Neural crest cell (in vitro differentiated cells): ENCODE measurements around the gene CARMIL1. TPM values are rescaled to one million over a fixed set of nuclear protein-coding genes. Genes with fewer than 3 reads are reported as not detected.
"Not testable (repeated sequence)": the region's sequence is repeated elsewhere in the genome, so short reads cannot be mapped to it uniquely, and the experiment has no call there.

Experiments used
- DNase-seq: peaks from one replicate; pipeline ENCODE4 v3.0.0; 2021; ENCODE audit warnings: low read depth, mixed read lengths, low spot score
- H3K27ac Mint-ChIP-seq: one replicate; pipeline ENCODE4 v1.8.0; 2021; ENCODE audit warnings: mild to moderate bottlenecking, mixed read lengths; ENCODE audit not compliant: unreplicated experiment
- H3K27me3 Mint-ChIP-seq: 2 replicates; pipeline ENCODE4 v1.8.0; 2021; ENCODE audit warnings: low read depth, mild to moderate bottlenecking, mixed read lengths
- H3K36me3 Mint-ChIP-seq: 2 replicates; pipeline ENCODE4 v1.8.0; 2021; ENCODE audit warnings: low read depth, mild to moderate bottlenecking, mixed read lengths
- H3K4me1 Mint-ChIP-seq: 2 replicates; pipeline ENCODE4 v1.8.0; 2021; ENCODE audit warnings: mixed read lengths
- H3K4me3 Mint-ChIP-seq: one replicate; pipeline ENCODE4 v1.8.0; 2021; ENCODE audit warnings: mild to moderate bottlenecking, mixed read lengths
- H3K9me3 Mint-ChIP-seq: 2 replicates; pipeline ENCODE4 v1.8.0; 2021; ENCODE audit warnings: mixed read lengths
- CTCF ChIP-seq: fragments of 200-600 bp; sonication (generic); conservative IDR thresholded peaks from 2 replicates; pipeline ENCODE4 v1.5.0; 2021; ENCODE audit warnings: antibody characterized with exemption, mild to moderate bottlenecking
- total RNA-seq: library from RNA; stranded (reverse); gene quantifications from 2 replicates; pipeline ENCODE4 v1.2.1, GENCODE V29; 2021

Gene CARMIL1
- total RNA-seq, 1 donor from 2014 or later = 4.5 TPM

GRCh38 chr6:25375125-25375524 lies 96.0 kb downstream of the CARMIL1 start:
- no peak overlapping the region for H3K27ac Mint-ChIP-seq
- DNase-seq = no peak
- H3K4me3 Mint-ChIP-seq = no peak overlapping the region
- peaks cover 10% of the 10 kb centered on the region for H3K36me3 Mint-ChIP-seq
- no peak for TF ChIP-seq CTCF
- H3K9me3 Mint-ChIP-seq = peaks cover 29% of the 10 kb centered on the region
- H3K27me3 Mint-ChIP-seq = no peaks in the 10 kb centered on the region
- no peaks in the 10 kb centered on the region for H3K4me1 Mint-ChIP-seq

GRCh38 chr6:25377664-25378063 lies 98.5 kb downstream of the CARMIL1 start:
- no peak overlapping the region for H3K27ac Mint-ChIP-seq

GRCh38 chr6:25381077-25381476 lies 101.9 kb downstream of the CARMIL1 start:
- TF ChIP-seq CTCF = no peak
- Mint-ChIP-seq H3K9me3 (peaks cover 5% of the 10 kb centered on the region), H3K4me3 (no peak overlapping the region), H3K27ac (no peak overlapping the region), H3K27me3 (no peaks in the 10 kb centered on the region), H3K36me3 (peaks cover 2% of the 10 kb centered on the region), H3K4me1 (peaks cover 10% of the 10 kb centered on the region)
- DNase-seq = no peak

More at GRCh38 chr6:25377664-25378063, 98.5 kb downstream of the CARMIL1 start:
- no peak for DNase-seq
- Mint-ChIP-seq H3K27me3 (no peaks in the 10 kb centered on the region), H3K4me3 (no peak overlapping the region), H3K9me3 (peaks cover 20% of the 10 kb centered on the region), H3K4me1 (no peaks in the 10 kb centered on the region), H3K36me3 (peaks cover 10% of the 10 kb centered on the region)
- TF ChIP-seq CTCF = no peak

GRCh38 chr6:25382476-25382875 lies 103.3 kb downstream of the CARMIL1 start:
- not testable (repeated sequence) for H3K27me3 Mint-ChIP-seq, H3K27ac Mint-ChIP-seq, DNase-seq, H3K9me3 Mint-ChIP-seq, H3K36me3 Mint-ChIP-seq, H3K4me3 Mint-ChIP-seq
- peaks cover 14% of the 10 kb centered on the region for H3K4me1 Mint-ChIP-seq

- peaks cover under 1% of the 10 kb centered on the region for H3K9me3 Mint-ChIP-seq
- no peak overlapping the region for H3K27ac Mint-ChIP-seq
- no peaks in the 10 kb centered on the region for H3K36me3 Mint-ChIP-seq
- no peak overlapping the region for H3K4me3 Mint-ChIP-seq
- TF ChIP-seq CTCF = no peak
- DNase-seq = no peak
- H3K4me1 Mint-ChIP-seq = peaks cover 20% of the 10 kb centered on the region
- H3K27me3 Mint-ChIP-seq = no peaks in the 10 kb centered on the region
These were observed 105.1 kb downstream of the CARMIL1 start for GRCh38 chr6:25384234-25384633.

- Mint-ChIP-seq H3K4me1 (peaks cover 20% of the 10 kb centered on the region), H3K36me3 (no peaks in the 10 kb centered on the region), H3K4me3 (no peak overlapping the region), H3K27me3 (no peaks in the 10 kb centered on the region), H3K9me3 (no peaks in the 10 kb centered on the region), H3K27ac (no peak overlapping the region)
- no peak for TF ChIP-seq CTCF
- DNase-seq = no peak
These were observed 105.8 kb downstream of the CARMIL1 start for GRCh38 chr6:25384967-25385366.
